H9 (cell line): ENCODE results near the gene RAB35. TPM values are rescaled to one million over a fixed set of nuclear protein-coding genes. Genes with fewer than 3 reads are reported as not detected.
A peak's percentile ranks its signal among the peaks of the same experiment; 100 is the strongest.

Experiments used
- DNase-seq: peaks from one replicate; pipeline ENCODE4 v3.0.0-alpha.2; 2017
- H2AFZ ChIP-seq: one replicate; pipeline ENCODE4 v1.6.1; 2013; ENCODE audit warnings: mild to moderate bottlenecking, low read length, control low read depth, moderate library complexity
- H2AK5ac ChIP-seq: 2 replicates; pipeline ENCODE4 v1.6.1; 2013; ENCODE audit warnings: low read length, control low read depth, mixed read lengths; ENCODE audit not compliant: insufficient read length
- H2BK120ac ChIP-seq: one replicate; pipeline ENCODE4 v1.6.1; 2013; ENCODE audit warnings: low read depth, mild to moderate bottlenecking, low read length, control low read depth, inconsistent platforms; ENCODE audit not compliant: poor library complexity, severe bottlenecking
- H2BK12ac ChIP-seq: 2 replicates; pipeline ENCODE4 v1.6.1; 2013; ENCODE audit warnings: low read length, control low read depth, mixed read lengths, low read depth; ENCODE audit not compliant: insufficient read length
- H2BK15ac ChIP-seq: 2 replicates; pipeline ENCODE4 v1.6.1; 2013; ENCODE audit warnings: low read depth, low read length, control low read depth
- H2BK20ac ChIP-seq: one replicate; pipeline ENCODE4 v1.6.1; 2013; ENCODE audit warnings: low read depth, mild to moderate bottlenecking, low read length, control low read depth, inconsistent platforms; ENCODE audit not compliant: poor library complexity, severe bottlenecking
- H2BK5ac ChIP-seq: 2 replicates; pipeline ENCODE4 v1.6.1; 2013; ENCODE audit warnings: low read length, control low read depth, mixed read lengths; ENCODE audit not compliant: insufficient read length
- H3K14ac ChIP-seq: 2 replicates; pipeline ENCODE4 v1.6.1; 2013; ENCODE audit warnings: low read length, control low read depth; ENCODE audit not compliant: insufficient read depth
- H3K18ac ChIP-seq: 2 replicates; pipeline ENCODE4 v1.6.1; 2013; ENCODE audit warnings: low read depth, mild to moderate bottlenecking, mixed read lengths, low read length, control low read depth; ENCODE audit not compliant: insufficient read length
- H3K23ac ChIP-seq: 2 replicates; pipeline ENCODE4 v1.6.1; 2013; ENCODE audit warnings: low read length, control low read depth, mixed read lengths, low read depth; ENCODE audit not compliant: insufficient read length
- H3K23me2 ChIP-seq: 2 replicates; pipeline ENCODE4 v1.6.1; 2013; ENCODE audit warnings: low read depth, mild to moderate bottlenecking, mixed read lengths, low read length, control low read depth; ENCODE audit not compliant: insufficient read length, poor library complexity, severe bottlenecking
- H3K27ac ChIP-seq: 2 replicates; pipeline ENCODE4 v1.5.1; 2013; ENCODE audit warnings: low read length, control low read depth, mixed read lengths, low read depth; ENCODE audit not compliant: insufficient read length
- H3K27me3 ChIP-seq: 2 replicates; pipeline ENCODE4 v1.6.1; 2013; ENCODE audit warnings: low read length, control low read depth, inconsistent platforms; ENCODE audit not compliant: insufficient read depth
- H3K4ac ChIP-seq: 2 replicates; pipeline ENCODE4 v1.6.1; 2013; ENCODE audit warnings: low read depth, mild to moderate bottlenecking, control low read depth, inconsistent platforms, low read length, moderate library complexity
- H3K4me1 ChIP-seq: 2 replicates; pipeline ENCODE4 v1.6.1; 2013; ENCODE audit warnings: low read length, control low read depth, inconsistent platforms; ENCODE audit not compliant: insufficient read depth
- H3K4me2 ChIP-seq: 2 replicates; pipeline ENCODE4 v1.6.1; 2013; ENCODE audit warnings: low read length, control low read depth, mixed read lengths; ENCODE audit not compliant: insufficient read length, insufficient read depth
- H3K56ac ChIP-seq: 2 replicates; pipeline ENCODE4 v1.6.1; 2013; ENCODE audit warnings: low read depth, mild to moderate bottlenecking, mixed read lengths, low read length, control low read depth; ENCODE audit not compliant: insufficient read length
- H3K79me1 ChIP-seq: 2 replicates; pipeline ENCODE4 v1.6.1; 2013; ENCODE audit warnings: low read depth, mild to moderate bottlenecking, moderate library complexity, low read length, control low read depth, inconsistent platforms; ENCODE audit not compliant: insufficient read depth, poor library complexity, severe bottlenecking
- H3K79me2 ChIP-seq: 2 replicates; pipeline ENCODE4 v1.6.1; 2013; ENCODE audit warnings: low read length, control low read depth, inconsistent platforms; ENCODE audit not compliant: insufficient read depth
- H3K9ac ChIP-seq: 2 replicates; pipeline ENCODE4 v1.6.1; 2013; ENCODE audit warnings: low read length, control low read depth, mixed read lengths; ENCODE audit not compliant: insufficient read length; ENCODE audit errors: extremely low read depth
- H3K9me3 ChIP-seq: one replicate; pipeline ENCODE4 v1.6.1; 2013; ENCODE audit warnings: low read depth, low read length, inconsistent platforms; ENCODE audit not compliant: control insufficient read depth
- H3T11ph ChIP-seq: one replicate; pipeline ENCODE4 v1.6.1; 2013; ENCODE audit warnings: mild to moderate bottlenecking, low read length, control low read depth, inconsistent platforms
- H4K20me1 ChIP-seq: one replicate; pipeline ENCODE4 v1.6.1; 2013; ENCODE audit not compliant: control insufficient read depth, insufficient read length, insufficient read depth
- H4K5ac ChIP-seq: 2 replicates; pipeline ENCODE4 v1.6.1; 2013; ENCODE audit warnings: low read depth, mild to moderate bottlenecking, mixed read lengths, low read length, control low read depth; ENCODE audit not compliant: insufficient read length
- H4K8ac ChIP-seq: replicated peaks from 2 replicates; pipeline ENCODE4 v1.6.1; 2013; ENCODE audit warnings: low read length, control low read depth, mixed read lengths, low read depth; ENCODE audit not compliant: insufficient read length
- H4K91ac ChIP-seq: 2 replicates; pipeline ENCODE4 v1.6.1; 2013; ENCODE audit warnings: low read depth, mild to moderate bottlenecking, moderate library complexity, mixed read lengths, low read length, control low read depth; ENCODE audit not compliant: insufficient read length
- H3K27ac Mint-ChIP-seq, 3 experiments: 2 replicates in 2 of 3; 3 replicates in 1 of 3; pipeline ENCODE4 v1.8.0; 2020 to 2021; ENCODE audit warnings: mixed read lengths in 3 of 3, mild to moderate bottlenecking in 1 of 3, moderate library complexity in 1 of 3
- H3K27me3 Mint-ChIP-seq: 2 replicates; pipeline ENCODE4 v1.8.0; 2021; ENCODE audit warnings: low read depth, mild to moderate bottlenecking, moderate library complexity, mixed read lengths
- H3K36me3 Mint-ChIP-seq, 3 experiments: 2 replicates in 2 of 3; 3 replicates in 1 of 3; pipeline ENCODE4 v1.8.0; 2020 to 2021; ENCODE audit warnings: low read depth in 3 of 3, mixed read lengths in 3 of 3; ENCODE audit not compliant: insufficient read depth in 1 of 3
- H3K4me1 Mint-ChIP-seq, 2 experiments: 2 replicates each; pipeline ENCODE4 v1.8.0; 2020; ENCODE audit warnings: mixed read lengths in 2 of 2
- H3K4me3 Mint-ChIP-seq, 2 experiments: 2 replicates in 1 of 2; 3 replicates in 1 of 2; pipeline ENCODE4 v1.8.0; 2020 to 2021; ENCODE audit warnings: mild to moderate bottlenecking in 2 of 2, mixed read lengths in 2 of 2, moderate library complexity in 1 of 2
- H3K9me3 Mint-ChIP-seq, 2 experiments: 2 replicates in 1 of 2; 3 replicates in 1 of 2; pipeline ENCODE4 v1.8.0; 2020; ENCODE audit warnings: mild to moderate bottlenecking in 2 of 2, mixed read lengths in 2 of 2, moderate library complexity in 1 of 2
- CTCF ChIP-seq: fragments of 200-600 bp; sonication (generic); conservative IDR thresholded peaks from 3 replicates; pipeline ENCODE4 v1.8.0; 2021; ENCODE audit warnings: antibody characterized with exemption, mild to moderate bottlenecking
- WGBS: extraction: QIAGEN DNeasy Blood & Tissue Kit; methylation state at CpG from one replicate; pipeline ENCODE4 v1.1.7; 2013; ENCODE audit warnings: missing lambda C conversion rate, low lambda C conversion rate, mixed read lengths; ENCODE audit not compliant: insufficient read length; ENCODE audit errors: extremely low coverage; 5-methylcytosine and 5-hydroxymethylcytosine counted together
- total RNA-seq: library from RNA; stranded (reverse); gene quantifications from 2 replicates; pipeline ENCODE4 v1.2.1, GENCODE V29; 2021

Gene RAB35
- total RNA-seq, 1 experiment from 2014 or later = 60.0 TPM

GRCh38 chr12:120099738-120100137 is 16.8 kb downstream of the RAB35 start:
- WGBS = no CpG with 5 or more reads among the region's 11 CpGs
- Mint-ChIP-seq H3K4me1 (peaks cover 8 to 21% of the 10 kb centered on the region in 2 experiments), H3K27me3 (no peaks in the 10 kb centered on the region), H3K36me3 (peaks cover 11 to 48% (median 45%) of the 10 kb centered on the region in 3 experiments; a peak in 6 of 7 replicates), H3K27ac (peak overlapping the region in 2 of 3 experiments; percentile 10 to 79; a peak in 2 of 7 replicates), H3K4me3 (no peak overlapping the region), H3K9me3 (no peaks in the 10 kb centered on the region)
- Histone ChIP-seq H3K27ac (no peak overlapping the region), H2BK5ac (no peak overlapping the region), H3K4me2 (no peak overlapping the region), H3K79me1 (no peaks in the 10 kb centered on the region), H3K4me1 (peaks cover 2% of the 10 kb centered on the region; the same call in 1 of the 2 replicates), H2BK120ac (no peak overlapping the region), H2AFZ (no peak overlapping the region), H3K9me3 (no peaks in the 10 kb centered on the region), H2BK12ac (no peak overlapping the region), H3K18ac (no peak overlapping the region), H3K4ac (no peak overlapping the region), H3K9ac (no peak overlapping the region), H4K8ac (no peak overlapping the region), H3K14ac (no peak overlapping the region), H4K5ac (no peak overlapping the region), H3K79me2 (no peaks in the 10 kb centered on the region; the same call in 1 of the 2 replicates), H3K23me2 (no peaks in the 10 kb centered on the region), H4K91ac (no peak overlapping the region), H2AK5ac (no peak overlapping the region), H4K20me1 (no peaks in the 10 kb centered on the region), H3K23ac (no peak overlapping the region), H3K27me3 (no peaks in the 10 kb centered on the region), H2BK15ac (no peak overlapping the region), H2BK20ac (no peak overlapping the region), H3K56ac (no peak overlapping the region), H3T11ph (no peak overlapping the region)
- TF ChIP-seq CTCF = no peak
- no peak for DNase-seq
